HFF-Myc (cell line): ENCODE data around the gene FSTL5.

Source experiments
- DNase-seq: peaks from one replicate; pipeline ENCODE4 v3.0.0-alpha.2; 2011; ENCODE audit warnings: low read depth; ENCODE audit errors: extremely low read depth
- H3K4me3 ChIP-seq: replicated peaks from 2 replicates; pipeline ENCODE4 v1.5.1; 2011; ENCODE audit warnings: low read depth, mild to moderate bottlenecking, control low read depth, low read length
- TF ChIP-seq, protein P1 (sequence below): IDR thresholded peaks from 2 replicates; pipeline ENCODE4 v1.5.1; 2012; ENCODE audit warnings: mild to moderate bottlenecking, low read depth, low read length, control low read depth; ENCODE audit errors: missing control alignments

The FSTL5 gene

DNA sequence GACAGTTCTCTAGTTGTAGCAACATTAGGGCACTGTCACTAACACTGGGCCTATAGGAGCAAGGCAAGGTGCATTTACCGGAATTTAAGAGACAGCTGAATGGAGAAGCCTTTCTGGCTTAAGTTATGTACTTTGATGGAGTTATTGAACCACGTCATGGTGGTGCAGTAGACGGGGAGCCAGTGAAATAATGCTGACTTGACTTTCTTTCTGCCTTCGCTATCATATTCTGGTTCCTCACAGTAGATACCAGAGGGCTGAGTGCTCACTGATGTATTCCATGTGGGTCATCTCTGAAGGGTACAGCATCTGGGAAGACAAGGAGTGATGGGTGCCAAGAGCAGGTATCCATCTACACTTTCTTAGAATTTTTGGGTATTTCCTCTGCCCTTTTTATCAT is 802.8 kb downstream of the FSTL5 start:
- TF ChIP-seq, protein P1, sequence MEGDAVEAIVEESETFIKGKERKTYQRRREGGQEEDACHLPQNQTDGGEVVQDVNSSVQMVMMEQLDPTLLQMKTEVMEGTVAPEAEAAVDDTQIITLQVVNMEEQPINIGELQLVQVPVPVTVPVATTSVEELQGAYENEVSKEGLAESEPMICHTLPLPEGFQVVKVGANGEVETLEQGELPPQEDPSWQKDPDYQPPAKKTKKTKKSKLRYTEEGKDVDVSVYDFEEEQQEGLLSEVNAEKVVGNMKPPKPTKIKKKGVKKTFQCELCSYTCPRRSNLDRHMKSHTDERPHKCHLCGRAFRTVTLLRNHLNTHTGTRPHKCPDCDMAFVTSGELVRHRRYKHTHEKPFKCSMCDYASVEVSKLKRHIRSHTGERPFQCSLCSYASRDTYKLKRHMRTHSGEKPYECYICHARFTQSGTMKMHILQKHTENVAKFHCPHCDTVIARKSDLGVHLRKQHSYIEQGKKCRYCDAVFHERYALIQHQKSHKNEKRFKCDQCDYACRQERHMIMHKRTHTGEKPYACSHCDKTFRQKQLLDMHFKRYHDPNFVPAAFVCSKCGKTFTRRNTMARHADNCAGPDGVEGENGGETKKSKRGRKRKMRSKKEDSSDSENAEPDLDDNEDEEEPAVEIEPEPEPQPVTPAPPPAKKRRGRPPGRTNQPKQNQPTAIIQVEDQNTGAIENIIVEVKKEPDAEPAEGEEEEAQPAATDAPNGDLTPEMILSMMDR: no peak
- H3K4me3 ChIP-seq: no peak overlapping the region
- no peak for DNase-seq

DNA sequence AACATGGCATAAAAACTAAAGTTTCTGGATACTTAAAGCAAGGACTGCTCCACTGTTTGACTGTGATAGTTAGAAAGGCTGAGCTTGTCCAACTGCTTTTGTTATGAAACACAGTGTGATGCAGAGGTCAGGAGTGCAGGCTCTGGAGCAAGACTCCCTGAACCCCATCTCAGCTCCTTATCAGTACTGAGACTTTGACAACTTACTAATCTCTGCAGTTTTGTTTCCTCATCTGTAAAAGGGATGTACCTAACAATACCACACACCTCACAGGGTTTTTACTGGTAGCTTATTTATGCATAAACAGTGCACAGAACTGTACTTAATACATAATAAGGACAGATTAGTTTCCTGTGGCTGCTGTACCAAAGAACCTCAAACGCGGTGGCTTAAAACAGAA is 804.3 kb downstream of the FSTL5 start:
- no peak for DNase-seq
- H3K4me3 ChIP-seq: no peak overlapping the region
- TF ChIP-seq, protein P1: no peak

DNA sequence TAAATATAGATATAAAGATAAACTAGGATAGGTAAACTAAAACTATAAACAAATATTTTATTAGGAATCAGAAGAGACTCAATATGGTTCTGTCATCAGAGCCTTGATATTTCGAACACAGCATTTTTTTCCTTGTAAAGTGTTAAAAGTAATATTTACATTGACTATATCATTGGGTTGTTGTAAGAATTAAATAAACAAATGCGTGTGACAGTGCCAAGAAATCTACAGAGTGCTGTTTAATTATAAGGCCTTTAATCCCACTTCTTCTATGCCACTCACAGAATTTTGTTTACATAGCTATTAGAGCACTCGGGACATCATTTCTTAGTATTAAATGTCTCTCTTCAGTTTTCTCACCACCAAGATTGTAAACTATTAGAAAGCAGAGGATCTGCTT is 807.4 kb downstream of the FSTL5 start:
- DNase-seq: no peak
- no peak overlapping the region for H3K4me3 ChIP-seq
- TF ChIP-seq, protein P1: no peak

DNA sequence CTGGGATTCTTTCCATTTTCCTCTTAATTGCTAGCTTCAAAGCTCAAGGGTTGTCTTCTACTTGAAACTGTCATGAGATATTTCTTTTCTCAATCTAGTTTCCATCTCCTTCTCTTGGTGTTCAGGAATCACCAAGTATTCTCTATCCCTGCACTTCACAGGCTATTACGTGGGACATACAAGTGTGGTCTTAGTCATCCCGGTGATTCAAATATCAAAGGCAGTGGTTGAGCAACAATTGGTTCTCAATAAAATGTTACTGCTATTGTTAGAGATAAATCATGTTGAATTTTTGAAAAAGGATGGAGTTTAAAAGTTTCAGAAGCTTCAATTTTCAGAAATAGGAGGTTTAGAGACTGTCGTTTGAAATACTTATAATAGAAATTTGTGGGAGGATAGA is 812.9 kb downstream of the FSTL5 start:
- no peak overlapping the region for H3K4me3 ChIP-seq
- DNase-seq: no peak
- TF ChIP-seq, protein P1: no peak

DNA sequence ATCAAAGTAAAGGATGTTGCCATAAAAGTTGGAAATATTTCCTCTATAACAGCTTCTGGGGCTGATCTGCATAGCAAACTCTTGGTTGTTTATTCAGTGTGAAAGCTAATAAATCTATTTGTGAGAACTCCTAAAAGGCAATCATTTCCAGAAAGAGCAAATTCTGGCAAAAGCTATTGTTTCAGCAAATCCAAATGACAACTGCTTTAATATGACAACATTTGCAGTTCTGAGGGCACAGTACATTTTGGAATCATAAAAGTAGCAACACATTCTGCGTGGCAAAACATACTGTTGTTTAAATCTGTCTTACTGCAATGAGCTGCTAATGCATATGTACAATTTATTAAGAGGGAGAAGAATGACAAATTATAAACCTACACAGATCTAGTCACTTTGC is 818.1 kb downstream of the FSTL5 start:
- DNase-seq: no peak
- TF ChIP-seq, protein P1: no peak
- no peak overlapping the region for H3K4me3 ChIP-seq

DNA sequence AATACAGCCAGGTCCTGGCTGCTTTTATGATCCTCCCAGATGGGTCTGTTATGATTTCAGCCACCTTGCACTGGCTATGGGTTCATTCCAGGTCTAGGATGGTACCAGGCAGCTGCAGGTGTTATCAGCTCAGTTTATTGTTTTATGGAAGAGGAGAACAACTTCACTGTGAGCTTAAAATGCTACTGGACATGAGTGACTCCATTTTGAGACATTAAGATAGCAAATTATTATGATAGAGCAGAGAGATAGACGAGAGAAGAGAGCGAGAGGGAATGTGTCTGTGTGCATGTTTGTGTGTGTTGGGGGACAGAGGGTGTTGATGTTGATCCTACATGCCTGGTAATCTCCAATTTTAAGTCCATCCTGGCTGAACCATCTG is 820.2 kb downstream of the FSTL5 start:
- TF ChIP-seq, protein P1: no peak
- H3K4me3 ChIP-seq: no peak overlapping the region
- DNase-seq: no peak

DNA sequence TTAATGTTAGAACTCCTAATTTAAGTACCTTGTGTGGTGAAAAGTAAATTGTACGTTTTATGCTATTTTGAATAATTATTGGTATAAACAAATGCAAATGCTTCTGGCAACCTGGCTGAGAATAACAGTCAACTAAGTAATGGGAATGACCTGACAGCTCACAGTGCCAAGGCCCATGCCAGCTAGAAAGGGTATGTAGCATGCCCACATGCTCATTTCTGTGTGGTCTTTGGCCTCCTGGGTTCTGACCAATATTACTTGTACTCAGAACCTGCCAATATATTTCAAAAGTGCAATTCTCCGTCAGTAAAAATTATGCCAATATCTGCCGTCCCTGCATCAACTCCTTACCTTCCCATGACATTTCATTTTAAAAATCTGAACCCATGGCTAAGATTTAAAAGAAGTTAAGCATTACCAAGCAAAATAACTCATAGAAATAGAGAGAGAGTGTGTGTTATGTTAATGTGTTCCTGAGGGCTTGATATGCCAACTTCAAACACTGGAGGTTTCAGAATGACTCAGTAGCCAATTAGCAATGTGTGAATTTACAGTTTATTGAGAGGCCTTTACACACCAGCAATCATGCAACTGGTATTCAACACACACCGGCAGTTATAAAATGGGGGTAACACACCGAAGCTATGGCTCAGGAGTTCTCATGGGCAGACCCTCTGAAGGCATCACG is 820.8 kb downstream of the FSTL5 start:
- no peak overlapping the region for H3K4me3 ChIP-seq
- DNase-seq: no peak
- TF ChIP-seq, protein P1: no peak
